Body of pancreas (tissue), 4 donors: ENCODE measurements around the gene PTPRT. TPM values are rescaled to one million over a fixed set of nuclear protein-coding genes. Genes with fewer than 3 reads are reported as not detected.

Experiments
- ATAC-seq: fragments of 150-250 bp; one replicate; pipeline ENCODE4 v1.9.1; 2016
- DNase-seq, 4 donors: peaks; one replicate each; pipeline ENCODE4 v3.0.0-alpha.2; 2019
- H3K27ac ChIP-seq, 4 donors: fragments of 200-600 bp; sonication (generic); 1 replicate in 3 of 4; 2 replicates in 1 of 4; pipeline versions ENCODE4 v1.5.1 to v1.6.1; 2016 to 2019; ENCODE audit warnings: mild to moderate bottlenecking in 1 of 4, mixed read lengths in 1 of 4, moderate library complexity in 1 of 4
- H3K27me3 ChIP-seq, 2 donors: fragments of 200-600 bp; sonication (generic); one replicate each; pipeline ENCODE4 v1.6.0; 2016; ENCODE audit warnings: mild to moderate bottlenecking in 1 of 2
- H3K36me3 ChIP-seq, 2 donors: fragments of 200-600 bp; sonication (generic); replicated peaks in 1 of 2; 2 replicates each; pipeline ENCODE4 v1.5.1; 2016; ENCODE audit warnings: low read depth in 2 of 2; ENCODE audit not compliant: insufficient read depth in 1 of 2
- H3K4me1 ChIP-seq: fragments of 200-600 bp; sonication (generic); one replicate; pipeline ENCODE4 v1.6.0; 2016
- H3K4me3 ChIP-seq, 2 donors: fragments of 200-600 bp; sonication (generic); 1 replicate in 1 of 2; 2 replicates in 1 of 2; pipeline ENCODE4 v1.5.1; 2016 to 2019
- H3K9me3 ChIP-seq, 3 donors: fragments of 200-600 bp; sonication (generic); 1 replicate in 2 of 3; 2 replicates in 1 of 3; pipeline ENCODE4 v1.5.1; 2016
- CTCF ChIP-seq, 7 experiments: fragments of 450-650 bp in 4 of 7; fragments of 200-600 bp in 3 of 7; sonication (generic) in 3 of 7; IDR thresholded peaks; one replicate each; pipeline ENCODE4 v1.5.1; 2016 to 2019; ENCODE audit warnings: antibody characterized with exemption in 7 of 7
- POLR2A ChIP-seq, 3 donors: fragments of 450-650 bp; IDR thresholded peaks; one replicate each; pipeline ENCODE4 v1.6.1; 2016; ENCODE audit warnings: antibody characterized with exemption in 3 of 3, mild to moderate bottlenecking in 2 of 3
- WGBS, 2 donors: methylation state at CpG; one replicate each; pipeline ENCODE4 v1.1.5; 2017; 5-methylcytosine and 5-hydroxymethylcytosine counted together
- intact Hi-C: fragments of 100-400 bp; cut with DNase I; formaldehyde crosslinking; loops from one replicate; pipeline ENCODE4 v1.15.1; 2023
- total RNA-seq, 2 donors: library from RNA; depleted of rRNA; stranded (reverse); fragments of >200 nt; gene quantifications; one replicate each; pipeline ENCODE4 v1.1.0, GENCODE V29; 2016

PTPRT gene
- total RNA-seq, 2 donors from 2014 or later: 0.33 to 1.0 TPM

GRCh38 chr20:42295592-42295991 is 894.1 kb downstream of the PTPRT start:
- no peaks in the 10 kb centered on the region for H3K27me3 ChIP-seq
- intact Hi-C loops: no loop called here
- no peak for ATAC-seq
- H3K9me3 ChIP-seq: no peaks in the 10 kb centered on the region
- 91 to 93% methylated on average over 3 of the region's 3 CpGs for WGBS, 2 donors
- H3K4me3 ChIP-seq: no peak overlapping the region
- H3K27ac ChIP-seq: no peak overlapping the region
- peaks cover 21% of the 10 kb centered on the region for H3K4me1 ChIP-seq
- H3K36me3 ChIP-seq: no peaks in the 10 kb centered on the region
- DNase-seq: no peak
- TF ChIP-seq POLR2A (IDR thresholded peaks at IDR 0.05) (no peak), CTCF (IDR thresholded peaks at IDR 0.05) (no peak)

GRCh38 chr20:42294976-42295375 is 894.7 kb downstream of the PTPRT start:
- Histone ChIP-seq H3K36me3 (no peaks in the 10 kb centered on the region), H3K9me3 (no peaks in the 10 kb centered on the region), H3K4me1 (peaks cover 21% of the 10 kb centered on the region), H3K27ac (no peak overlapping the region), H3K27me3 (no peaks in the 10 kb centered on the region), H3K4me3 (no peak overlapping the region)
- DNase-seq: no peak
- no peak for ATAC-seq
- intact Hi-C loops: no loop called here
- no peak for TF ChIP-seq CTCF (IDR thresholded peaks at IDR 0.05)
- no peak for TF ChIP-seq POLR2A (IDR thresholded peaks at IDR 0.05)

- Histone ChIP-seq H3K4me3 (no peak overlapping the region), H3K27ac (no peak overlapping the region), H3K27me3 (no peaks in the 10 kb centered on the region), H3K9me3 (no peaks in the 10 kb centered on the region), H3K36me3 (no peaks in the 10 kb centered on the region), H3K4me1 (no peaks in the 10 kb centered on the region)
- WGBS, 2 donors: 66 to 84% methylated on average over 4 of the region's 4 CpGs
- DNase-seq (no peak), ATAC-seq (no peak)
- intact Hi-C loops: no loop called here
- TF ChIP-seq CTCF (IDR thresholded peaks at IDR 0.05) (no peak), POLR2A (IDR thresholded peaks at IDR 0.05) (no peak)
Observed at GRCh38 chr20:42281801-42282200, 907.9 kb downstream of the PTPRT start.

GRCh38 chr20:42276718-42277602 is 912.7 kb downstream of the PTPRT start:
- Histone ChIP-seq H3K4me3 (no peak overlapping the region), H3K27me3 (no peaks in the 10 kb centered on the region), H3K27ac (no peak overlapping the region), H3K4me1 (no peaks in the 10 kb centered on the region), H3K9me3 (no peaks in the 10 kb centered on the region), H3K36me3 (no peaks in the 10 kb centered on the region)
- ATAC-seq (no peak), DNase-seq (peak in 1 of 4 donors; percentile 6)
- no peak for TF ChIP-seq POLR2A (IDR thresholded peaks at IDR 0.05)
- no peak for TF ChIP-seq CTCF (IDR thresholded peaks at IDR 0.05)
- 29 to 37% methylated on average over 10 of the region's 10 CpGs for WGBS, 2 donors
- intact Hi-C loops: no loop called here

- DNase-seq (no peak), ATAC-seq (no peak)
- intact Hi-C loops: no loop called here
- no peak for TF ChIP-seq POLR2A (IDR thresholded peaks at IDR 0.05)
- no peaks in the 10 kb centered on the region for H3K4me1 ChIP-seq
- no peak overlapping the region for H3K4me3 ChIP-seq
- no peaks in the 10 kb centered on the region for H3K9me3 ChIP-seq
- H3K27ac ChIP-seq: no peak overlapping the region
- H3K27me3 ChIP-seq: no peaks in the 10 kb centered on the region
- 33 to 52% methylated on average over 2 of the region's 2 CpGs for WGBS, 2 donors
- H3K36me3 ChIP-seq: no peaks in the 10 kb centered on the region
Observed at GRCh38 chr20:42274986-42275385, 914.7 kb downstream of the PTPRT start.
